GM23338 (cell line): ENCODE results near the gene IMPG2. TPM values are rescaled to one million over a fixed set of nuclear protein-coding genes. Genes with fewer than 3 reads are reported as not detected.

Source experiments
- ATAC-seq: fragments of 200-7000 bp; cut with Tn5 transposase; 3 replicates; pipeline ENCODE4 v1.9.1; 2020
- DNase-seq: peaks from one replicate; pipeline ENCODE4 v3.0.0-alpha.2; 2015; ENCODE audit warnings: low spot score
- H2AFZ ChIP-seq: fragments of 200-600 bp; sonication (generic); 2 replicates; pipeline ENCODE4 v1.8.0; 2016; ENCODE audit warnings: antibody characterized with exemption, mild to moderate bottlenecking, moderate library complexity
- H3F3A ChIP-seq: fragments of 200-600 bp; sonication (generic); replicated peaks from 2 replicates; pipeline ENCODE4 v1.8.0; 2017; ENCODE audit warnings: antibody characterized with exemption, mixed run types, low read depth
- H3K27ac ChIP-seq: fragments of 200-600 bp; sonication (generic); 2 replicates; pipeline ENCODE4 v1.6.1; 2016; ENCODE audit warnings: low read depth
- H3K27me3 ChIP-seq: fragments of 200-600 bp; sonication (generic); 2 replicates; pipeline ENCODE4 v1.8.0; 2016; ENCODE audit warnings: mild to moderate bottlenecking, mixed run types, moderate library complexity; ENCODE audit not compliant: insufficient read depth
- H3K36me3 ChIP-seq: fragments of 200-600 bp; sonication (generic); 2 replicates; pipeline ENCODE4 v1.8.0; 2016; ENCODE audit warnings: mild to moderate bottlenecking; ENCODE audit not compliant: insufficient read depth
- H3K4me1 ChIP-seq: fragments of 200-600 bp; sonication (generic); 2 replicates; pipeline ENCODE4 v1.8.0; 2016; ENCODE audit warnings: mild to moderate bottlenecking, moderate library complexity; ENCODE audit not compliant: insufficient read depth
- H3K4me2 ChIP-seq: fragments of 200-600 bp; sonication (generic); 2 replicates; pipeline ENCODE4 v1.7.1; 2017; ENCODE audit warnings: mixed run types
- H3K4me3 ChIP-seq: fragments of 200-600 bp; sonication (generic); 2 replicates; pipeline ENCODE4 v1.6.1; 2016; ENCODE audit warnings: mixed run types
- H3K79me2 ChIP-seq: fragments of 200-600 bp; sonication (generic); replicated peaks from 2 replicates; pipeline ENCODE4 v1.8.0; 2017; ENCODE audit warnings: mild to moderate bottlenecking; ENCODE audit not compliant: insufficient read depth
- H3K9me2 ChIP-seq: fragments of 200-600 bp; sonication (generic); 2 replicates; pipeline ENCODE4 v1.8.0; 2017; ENCODE audit not compliant: insufficient read depth
- H4K20me1 ChIP-seq: fragments of 200-600 bp; sonication (generic); replicated peaks from 2 replicates; pipeline ENCODE4 v1.8.0; 2017; ENCODE audit warnings: mild to moderate bottlenecking; ENCODE audit not compliant: insufficient read depth
- H3K27ac Mint-ChIP-seq: 2 replicates; pipeline ENCODE4 v1.8.0; 2020; ENCODE audit warnings: inconsistent platforms, mild to moderate bottlenecking, moderate library complexity, mixed read lengths
- H3K27me3 Mint-ChIP-seq: 3 replicates; pipeline ENCODE4 v1.8.0; 2022; ENCODE audit warnings: low read depth, mild to moderate bottlenecking, moderate library complexity, mixed read lengths, inconsistent platforms; ENCODE audit not compliant: insufficient read depth, poor library complexity
- H3K36me3 Mint-ChIP-seq: 3 replicates; pipeline ENCODE4 v1.8.0; 2021; ENCODE audit warnings: low read depth, mild to moderate bottlenecking, inconsistent platforms, moderate library complexity, mixed read lengths
- H3K4me1 Mint-ChIP-seq: 3 replicates; pipeline ENCODE4 v1.8.0; 2020; ENCODE audit warnings: mild to moderate bottlenecking, inconsistent platforms, mixed read lengths
- H3K4me3 Mint-ChIP-seq: 3 replicates; pipeline ENCODE4 v1.8.0; 2021; ENCODE audit warnings: moderate library complexity, mild to moderate bottlenecking, inconsistent platforms, mixed read lengths
- H3K9me3 Mint-ChIP-seq: 3 replicates; pipeline ENCODE4 v1.8.0; 2020; ENCODE audit warnings: moderate library complexity, mild to moderate bottlenecking, inconsistent platforms, mixed read lengths
- EZH2 ChIP-seq: fragments of 200-600 bp; sonication (generic); IDR thresholded peaks from one replicate; pipeline ENCODE4 v1.8.0; 2017; ENCODE audit warnings: antibody characterized with exemption, mild to moderate bottlenecking, low read depth; ENCODE audit not compliant: unreplicated experiment
- EZH2phosphoT487 ChIP-seq: fragments of 200-600 bp; sonication (generic); IDR thresholded peaks from one replicate; pipeline ENCODE4 v1.8.1; 2018; ENCODE audit warnings: antibody characterized with exemption; ENCODE audit not compliant: unreplicated experiment
- polyA plus RNA-seq: library from polyadenylated mRNA; unstranded; fragments of >200 nt; fragmentation: Nextera tagmentation; extraction: Ambion mirVana; gene quantifications from 2 replicates; pipeline ENCODE4 v1.2.1, GENCODE V29; 2016
- total RNA-seq: library from RNA; depleted of rRNA; stranded (reverse); fragments of >200 nt; shearing (Covaris generic); gene quantifications from 2 replicates; pipeline ENCODE4 v1.2.3, GENCODE V29; 2014
- TF ChIP-seq, protein P1 (sequence below), 2 experiments: fragments of 200-600 bp in 1 of 2; sonication (generic) in 1 of 2; conservative IDR thresholded peaks; 2 replicates each; pipeline versions ENCODE4 v1.5.1 to v1.6.1; 2016 to 2017; ENCODE audit warnings: antibody characterized with exemption in 2 of 2, low read depth in 2 of 2, mild to moderate bottlenecking in 2 of 2, moderate library complexity in 1 of 2
- TF ChIP-seq, protein P2 (sequence below): IDR thresholded peaks from one replicate; pipeline ENCODE4 v1.6.1; 2018; ENCODE audit warnings: antibody characterized with exemption; ENCODE audit not compliant: unreplicated experiment
- TF ChIP-seq, protein P3 (sequence below): fragments of 250-450 bp; sonication (Bioruptor Pico); IDR thresholded peaks from 2 replicates; pipeline ENCODE4 v1.5.0; 2020; ENCODE audit warnings: mild to moderate bottlenecking, moderate library complexity

IMPG2 gene
- total and polyA plus RNA-seq, 2 experiments from 2014 or later = not detected

DNA sequence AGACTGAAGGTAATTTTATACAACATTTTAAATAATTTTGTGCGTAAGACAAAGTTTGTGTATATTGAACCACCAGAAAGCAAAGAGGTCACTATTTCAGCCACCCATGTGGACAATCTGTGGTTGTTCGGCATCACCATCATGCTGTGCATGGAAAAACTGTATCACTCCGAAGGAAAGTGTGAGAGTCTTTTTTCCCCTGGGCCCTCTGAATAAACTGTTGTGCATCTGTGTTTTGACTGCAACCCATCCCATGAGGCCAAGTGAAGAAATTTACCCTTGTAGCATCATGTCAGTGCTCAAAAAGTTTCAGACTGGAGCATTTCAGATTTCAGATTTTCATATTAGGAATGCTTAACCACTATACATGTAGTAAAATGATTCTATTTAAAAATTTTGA lies 85.3 kb downstream of the IMPG2 start (continued):
- TF ChIP-seq, protein P1, sequence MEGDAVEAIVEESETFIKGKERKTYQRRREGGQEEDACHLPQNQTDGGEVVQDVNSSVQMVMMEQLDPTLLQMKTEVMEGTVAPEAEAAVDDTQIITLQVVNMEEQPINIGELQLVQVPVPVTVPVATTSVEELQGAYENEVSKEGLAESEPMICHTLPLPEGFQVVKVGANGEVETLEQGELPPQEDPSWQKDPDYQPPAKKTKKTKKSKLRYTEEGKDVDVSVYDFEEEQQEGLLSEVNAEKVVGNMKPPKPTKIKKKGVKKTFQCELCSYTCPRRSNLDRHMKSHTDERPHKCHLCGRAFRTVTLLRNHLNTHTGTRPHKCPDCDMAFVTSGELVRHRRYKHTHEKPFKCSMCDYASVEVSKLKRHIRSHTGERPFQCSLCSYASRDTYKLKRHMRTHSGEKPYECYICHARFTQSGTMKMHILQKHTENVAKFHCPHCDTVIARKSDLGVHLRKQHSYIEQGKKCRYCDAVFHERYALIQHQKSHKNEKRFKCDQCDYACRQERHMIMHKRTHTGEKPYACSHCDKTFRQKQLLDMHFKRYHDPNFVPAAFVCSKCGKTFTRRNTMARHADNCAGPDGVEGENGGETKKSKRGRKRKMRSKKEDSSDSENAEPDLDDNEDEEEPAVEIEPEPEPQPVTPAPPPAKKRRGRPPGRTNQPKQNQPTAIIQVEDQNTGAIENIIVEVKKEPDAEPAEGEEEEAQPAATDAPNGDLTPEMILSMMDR (conservative IDR thresholded peaks at IDR 0.05; ENCODE audit: low read depth in 2 of 2) = no peak
- TF ChIP-seq, protein P2, sequence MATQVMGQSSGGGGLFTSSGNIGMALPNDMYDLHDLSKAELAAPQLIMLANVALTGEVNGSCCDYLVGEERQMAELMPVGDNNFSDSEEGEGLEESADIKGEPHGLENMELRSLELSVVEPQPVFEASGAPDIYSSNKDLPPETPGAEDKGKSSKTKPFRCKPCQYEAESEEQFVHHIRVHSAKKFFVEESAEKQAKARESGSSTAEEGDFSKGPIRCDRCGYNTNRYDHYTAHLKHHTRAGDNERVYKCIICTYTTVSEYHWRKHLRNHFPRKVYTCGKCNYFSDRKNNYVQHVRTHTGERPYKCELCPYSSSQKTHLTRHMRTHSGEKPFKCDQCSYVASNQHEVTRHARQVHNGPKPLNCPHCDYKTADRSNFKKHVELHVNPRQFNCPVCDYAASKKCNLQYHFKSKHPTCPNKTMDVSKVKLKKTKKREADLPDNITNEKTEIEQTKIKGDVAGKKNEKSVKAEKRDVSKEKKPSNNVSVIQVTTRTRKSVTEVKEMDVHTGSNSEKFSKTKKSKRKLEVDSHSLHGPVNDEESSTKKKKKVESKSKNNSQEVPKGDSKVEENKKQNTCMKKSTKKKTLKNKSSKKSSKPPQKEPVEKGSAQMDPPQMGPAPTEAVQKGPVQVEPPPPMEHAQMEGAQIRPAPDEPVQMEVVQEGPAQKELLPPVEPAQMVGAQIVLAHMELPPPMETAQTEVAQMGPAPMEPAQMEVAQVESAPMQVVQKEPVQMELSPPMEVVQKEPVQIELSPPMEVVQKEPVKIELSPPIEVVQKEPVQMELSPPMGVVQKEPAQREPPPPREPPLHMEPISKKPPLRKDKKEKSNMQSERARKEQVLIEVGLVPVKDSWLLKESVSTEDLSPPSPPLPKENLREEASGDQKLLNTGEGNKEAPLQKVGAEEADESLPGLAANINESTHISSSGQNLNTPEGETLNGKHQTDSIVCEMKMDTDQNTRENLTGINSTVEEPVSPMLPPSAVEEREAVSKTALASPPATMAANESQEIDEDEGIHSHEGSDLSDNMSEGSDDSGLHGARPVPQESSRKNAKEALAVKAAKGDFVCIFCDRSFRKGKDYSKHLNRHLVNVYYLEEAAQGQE = no peak
- TF ChIP-seq EZH2 (no peak), EZH2phosphoT487 (no peak)

DNA sequence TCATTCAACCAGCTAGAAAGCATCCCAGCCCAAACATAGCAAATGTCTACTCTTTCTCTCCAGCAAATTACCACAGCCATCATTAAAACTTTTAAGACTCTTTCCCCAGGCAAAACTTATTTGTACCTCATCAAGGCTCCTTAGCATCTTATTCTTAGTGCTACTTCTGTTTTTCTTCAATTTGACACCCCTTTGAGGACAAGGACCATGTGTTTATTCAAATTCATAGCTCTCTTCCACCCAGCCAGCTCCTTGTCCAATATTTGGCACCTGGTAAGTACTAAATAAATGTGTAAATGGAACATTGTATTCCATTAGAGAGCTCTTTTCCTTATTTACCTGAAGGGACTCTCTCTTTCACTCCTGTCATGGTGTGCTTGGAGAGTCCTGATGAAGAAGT lies 89.8 kb downstream of the IMPG2 start:
- Histone ChIP-seq H3K27ac (no peak overlapping the region), H3K9me2 (no peaks in the 10 kb centered on the region), H3K79me2 (no peaks in the 10 kb centered on the region), H2AFZ (no peak overlapping the region), H3K4me3 (no peak overlapping the region), H3K27me3 (no peaks in the 10 kb centered on the region), H4K20me1 (no peaks in the 10 kb centered on the region), H3K4me2 (no peak overlapping the region), H3K4me1 (peaks cover 5% of the 10 kb centered on the region; the same call in 1 of the 2 replicates), H3K36me3 (no peaks in the 10 kb centered on the region), H3F3A (no peaks in the 10 kb centered on the region)
- DNase-seq = no peak
- 0 out of 3 replicates have a peak, but pooled peaks cover 6% of the 10 kb centered on the region for H3K4me1 Mint-ChIP-seq
- no peaks in the 10 kb centered on the region for H3K9me3 Mint-ChIP-seq
- no peaks in the 10 kb centered on the region for H3K36me3 Mint-ChIP-seq
- TF ChIP-seq EZH2phosphoT487 = no peak
- TF ChIP-seq, protein P3, sequence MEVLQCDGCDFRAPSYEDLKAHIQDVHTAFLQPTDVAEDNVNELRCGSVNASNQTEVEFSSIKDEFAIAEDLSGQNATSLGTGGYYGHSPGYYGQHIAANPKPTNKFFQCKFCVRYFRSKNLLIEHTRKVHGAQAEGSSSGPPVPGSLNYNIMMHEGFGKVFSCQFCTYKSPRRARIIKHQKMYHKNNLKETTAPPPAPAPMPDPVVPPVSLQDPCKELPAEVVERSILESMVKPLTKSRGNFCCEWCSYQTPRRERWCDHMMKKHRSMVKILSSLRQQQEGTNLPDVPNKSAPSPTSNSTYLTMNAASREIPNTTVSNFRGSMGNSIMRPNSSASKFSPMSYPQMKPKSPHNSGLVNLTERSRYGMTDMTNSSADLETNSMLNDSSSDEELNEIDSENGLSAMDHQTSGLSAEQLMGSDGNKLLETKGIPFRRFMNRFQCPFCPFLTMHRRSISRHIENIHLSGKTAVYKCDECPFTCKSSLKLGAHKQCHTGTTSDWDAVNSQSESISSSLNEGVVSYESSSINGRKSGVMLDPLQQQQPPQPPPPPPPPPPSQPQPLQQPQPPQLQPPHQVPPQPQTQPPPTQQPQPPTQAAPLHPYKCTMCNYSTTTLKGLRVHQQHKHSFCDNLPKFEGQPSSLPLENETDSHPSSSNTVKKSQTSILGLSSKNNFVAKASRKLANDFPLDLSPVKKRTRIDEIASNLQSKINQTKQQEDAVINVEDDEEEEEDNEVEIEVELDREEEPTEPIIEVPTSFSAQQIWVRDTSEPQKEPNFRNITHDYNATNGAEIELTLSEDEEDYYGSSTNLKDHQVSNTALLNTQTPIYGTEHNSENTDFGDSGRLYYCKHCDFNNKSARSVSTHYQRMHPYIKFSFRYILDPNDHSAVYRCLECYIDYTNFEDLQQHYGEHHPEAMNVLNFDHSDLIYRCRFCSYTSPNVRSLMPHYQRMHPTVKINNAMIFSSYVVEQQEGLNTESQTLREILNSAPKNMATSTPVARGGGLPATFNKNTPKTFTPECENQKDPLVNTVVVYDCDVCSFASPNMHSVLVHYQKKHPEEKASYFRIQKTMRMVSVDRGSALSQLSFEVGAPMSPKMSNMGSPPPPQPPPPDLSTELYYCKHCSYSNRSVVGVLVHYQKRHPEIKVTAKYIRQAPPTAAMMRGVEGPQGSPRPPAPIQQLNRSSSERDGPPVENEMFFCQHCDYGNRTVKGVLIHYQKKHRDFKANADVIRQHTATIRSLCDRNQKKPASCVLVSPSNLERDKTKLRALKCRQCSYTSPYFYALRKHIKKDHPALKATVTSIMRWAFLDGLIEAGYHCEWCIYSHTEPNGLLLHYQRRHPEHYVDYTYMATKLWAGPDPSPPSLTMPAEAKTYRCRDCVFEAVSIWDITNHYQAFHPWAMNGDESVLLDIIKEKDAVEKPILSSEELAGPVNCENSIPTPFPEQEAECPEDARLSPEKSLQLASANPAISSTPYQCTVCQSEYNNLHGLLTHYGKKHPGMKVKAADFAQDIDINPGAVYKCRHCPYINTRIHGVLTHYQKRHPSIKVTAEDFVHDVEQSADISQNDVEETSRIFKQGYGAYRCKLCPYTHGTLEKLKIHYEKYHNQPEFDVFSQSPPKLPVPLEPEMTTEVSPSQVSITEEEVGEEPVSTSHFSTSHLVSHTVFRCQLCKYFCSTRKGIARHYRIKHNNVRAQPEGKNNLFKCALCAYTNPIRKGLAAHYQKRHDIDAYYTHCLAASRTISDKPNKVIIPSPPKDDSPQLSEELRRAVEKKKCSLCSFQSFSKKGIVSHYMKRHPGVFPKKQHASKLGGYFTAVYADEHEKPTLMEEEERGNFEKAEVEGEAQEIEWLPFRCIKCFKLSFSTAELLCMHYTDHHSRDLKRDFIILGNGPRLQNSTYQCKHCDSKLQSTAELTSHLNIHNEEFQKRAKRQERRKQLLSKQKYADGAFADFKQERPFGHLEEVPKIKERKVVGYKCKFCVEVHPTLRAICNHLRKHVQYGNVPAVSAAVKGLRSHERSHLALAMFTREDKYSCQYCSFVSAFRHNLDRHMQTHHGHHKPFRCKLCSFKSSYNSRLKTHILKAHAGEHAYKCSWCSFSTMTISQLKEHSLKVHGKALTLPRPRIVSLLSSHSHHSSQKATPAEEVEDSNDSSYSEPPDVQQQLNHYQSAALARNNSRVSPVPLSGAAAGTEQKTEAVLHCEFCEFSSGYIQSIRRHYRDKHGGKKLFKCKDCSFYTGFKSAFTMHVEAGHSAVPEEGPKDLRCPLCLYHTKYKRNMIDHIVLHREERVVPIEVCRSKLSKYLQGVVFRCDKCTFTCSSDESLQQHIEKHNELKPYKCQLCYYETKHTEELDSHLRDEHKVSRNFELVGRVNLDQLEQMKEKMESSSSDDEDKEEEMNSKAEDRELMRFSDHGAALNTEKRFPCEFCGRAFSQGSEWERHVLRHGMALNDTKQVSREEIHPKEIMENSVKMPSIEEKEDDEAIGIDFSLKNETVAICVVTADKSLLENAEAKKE (CRISPR knock-in tag) = no peak
- H3K4me3 Mint-ChIP-seq = no peak overlapping the region
- H3K27me3 Mint-ChIP-seq = no peaks in the 10 kb centered on the region
- no peak overlapping the region for H3K27ac Mint-ChIP-seq
- ATAC-seq = no peak
